Tibial nerve (tissue), 4 donors: Measurements from ENCODE around the gene SMAD6. TPM values are rescaled to one million over a fixed set of nuclear protein-coding genes. Genes with fewer than 3 reads are reported as not detected.
A peak's percentile ranks its signal among the peaks of the same experiment; 100 is the strongest.

Experiments used
- DNase-seq, 2 donors: peaks; one replicate each; pipeline ENCODE4 v3.0.0-alpha.2; 2019; ENCODE audit warnings: low spot score in 2 of 2
- H3K27ac ChIP-seq, 4 donors: fragments of 200-600 bp; sonication (generic) in 3 of 4; one replicate each; pipeline ENCODE4 v1.5.1; 2017 to 2019; ENCODE audit warnings: mild to moderate bottlenecking in 1 of 4
- H3K27me3 ChIP-seq, 2 donors: fragments of 200-600 bp; sonication (generic) in 1 of 2; one replicate each; pipeline versions ENCODE4 v1.5.1 to v1.6.0; 2017 to 2019
- H3K36me3 ChIP-seq, 3 donors: fragments of 200-600 bp; sonication (generic); one replicate each; pipeline ENCODE4 v1.5.1; 2018 to 2019
- H3K4me1 ChIP-seq, 4 donors: fragments of 200-600 bp; sonication (generic) in 3 of 4; one replicate each; pipeline ENCODE4 v1.5.1; 2017 to 2019
- H3K4me3 ChIP-seq, 4 donors: fragments of 200-600 bp; sonication (generic) in 3 of 4; one replicate each; pipeline ENCODE4 v1.5.1; 2017 to 2019; ENCODE audit warnings: mild to moderate bottlenecking in 1 of 4, moderate library complexity in 1 of 4
- H3K9me3 ChIP-seq, 4 donors: fragments of 200-600 bp; sonication (generic) in 3 of 4; one replicate each; pipeline ENCODE4 v1.5.1; 2017 to 2019
- EP300 ChIP-seq, 2 donors: sonication (generic); formaldehyde crosslinking; IDR thresholded peaks; one replicate each; pipeline ENCODE4 v1.6.1; 2017; ENCODE audit warnings: antibody characterized with exemption in 2 of 2, mild to moderate bottlenecking in 1 of 2
- POLR2A ChIP-seq, 2 donors: fragments of 450-650 bp; IDR thresholded peaks; one replicate each; pipeline ENCODE4 v1.6.1; 2017; ENCODE audit warnings: antibody characterized with exemption in 2 of 2, mild to moderate bottlenecking in 2 of 2, moderate library complexity in 2 of 2
- whole genome bisulfite sequencing, 2 donors: methylation state at CpG; one replicate each; pipeline ENCODE4 v1.1.5; 2018; 5-methylcytosine and 5-hydroxymethylcytosine counted together
- total RNA-seq, 4 donors: library from RNA; depleted of rRNA; stranded (reverse); fragments of >200 nt; gene quantifications; one replicate each; pipeline ENCODE4 v1.1.0, GENCODE V29; 2016
- TF ChIP-seq, protein P1 (sequence below), 5 experiments: fragments of 200-600 bp in 3 of 5; fragments of 450-650 bp in 2 of 5; sonication (generic) in 3 of 5; IDR thresholded peaks; one replicate each; pipeline ENCODE4 v1.5.1; 2016 to 2019; ENCODE audit warnings: antibody characterized with exemption in 5 of 5, mild to moderate bottlenecking in 3 of 5, moderate library complexity in 2 of 5

SMAD6 gene
- total RNA-seq, 4 donors from 2014 or later, result 41.9 to 57.2 (median 48.6) TPM

- peaks cover 0 to 13% (median 0%) of the 10 kb centered on the region in 3 donors for H3K36me3 ChIP-seq
- H3K4me3 ChIP-seq, result no peak overlapping the region
- no peak for TF ChIP-seq EP300 (IDR thresholded peaks at IDR 0.05)
- TF ChIP-seq POLR2A (IDR thresholded peaks at IDR 0.05), result no peak
- TF ChIP-seq, protein P1, sequence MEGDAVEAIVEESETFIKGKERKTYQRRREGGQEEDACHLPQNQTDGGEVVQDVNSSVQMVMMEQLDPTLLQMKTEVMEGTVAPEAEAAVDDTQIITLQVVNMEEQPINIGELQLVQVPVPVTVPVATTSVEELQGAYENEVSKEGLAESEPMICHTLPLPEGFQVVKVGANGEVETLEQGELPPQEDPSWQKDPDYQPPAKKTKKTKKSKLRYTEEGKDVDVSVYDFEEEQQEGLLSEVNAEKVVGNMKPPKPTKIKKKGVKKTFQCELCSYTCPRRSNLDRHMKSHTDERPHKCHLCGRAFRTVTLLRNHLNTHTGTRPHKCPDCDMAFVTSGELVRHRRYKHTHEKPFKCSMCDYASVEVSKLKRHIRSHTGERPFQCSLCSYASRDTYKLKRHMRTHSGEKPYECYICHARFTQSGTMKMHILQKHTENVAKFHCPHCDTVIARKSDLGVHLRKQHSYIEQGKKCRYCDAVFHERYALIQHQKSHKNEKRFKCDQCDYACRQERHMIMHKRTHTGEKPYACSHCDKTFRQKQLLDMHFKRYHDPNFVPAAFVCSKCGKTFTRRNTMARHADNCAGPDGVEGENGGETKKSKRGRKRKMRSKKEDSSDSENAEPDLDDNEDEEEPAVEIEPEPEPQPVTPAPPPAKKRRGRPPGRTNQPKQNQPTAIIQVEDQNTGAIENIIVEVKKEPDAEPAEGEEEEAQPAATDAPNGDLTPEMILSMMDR (IDR thresholded peaks at IDR 0.05), result no peak
- H3K27me3 ChIP-seq, result no peaks in the 10 kb centered on the region
- H3K4me1 ChIP-seq, result peaks cover 0 to 65% (median 5%) of the 10 kb centered on the region in 4 donors
- DNase-seq, result no peak
- peak overlapping the region in 1 of 4 donors; percentile 41 for H3K27ac ChIP-seq
- WGBS, 2 donors, result 65 to 68% methylated on average over 5 of the region's 5 CpGs
- no peaks in the 10 kb centered on the region for H3K9me3 ChIP-seq
Measured at GRCh38 chr15:66722757-66723540, 20.9 kb downstream of the SMAD6 start.

- Histone ChIP-seq H3K4me3 (no peak overlapping the region), H3K4me1 (peaks cover 0 to 63% (median 11%) of the 10 kb centered on the region in 4 donors), H3K27ac (peak overlapping the region in 2 of 4 donors; percentile 26 to 52), H3K27me3 (no peaks in the 10 kb centered on the region), H3K9me3 (no peaks in the 10 kb centered on the region), H3K36me3 (peaks cover 0 to 3% (median 0%) of the 10 kb centered on the region in 3 donors)
- DNase-seq, result no peak
- 97 to 100% methylated on average over 1 of the region's 1 CpG for WGBS, 2 donors
- TF ChIP-seq POLR2A (IDR thresholded peaks at IDR 0.05) (no peak), EP300 (IDR thresholded peaks at IDR 0.05) (no peak)
- TF ChIP-seq, protein P1 (IDR thresholded peaks at IDR 0.05), result no peak
Measured at GRCh38 chr15:66723826-66724731, 22.0 kb downstream of the SMAD6 start.

DNA sequence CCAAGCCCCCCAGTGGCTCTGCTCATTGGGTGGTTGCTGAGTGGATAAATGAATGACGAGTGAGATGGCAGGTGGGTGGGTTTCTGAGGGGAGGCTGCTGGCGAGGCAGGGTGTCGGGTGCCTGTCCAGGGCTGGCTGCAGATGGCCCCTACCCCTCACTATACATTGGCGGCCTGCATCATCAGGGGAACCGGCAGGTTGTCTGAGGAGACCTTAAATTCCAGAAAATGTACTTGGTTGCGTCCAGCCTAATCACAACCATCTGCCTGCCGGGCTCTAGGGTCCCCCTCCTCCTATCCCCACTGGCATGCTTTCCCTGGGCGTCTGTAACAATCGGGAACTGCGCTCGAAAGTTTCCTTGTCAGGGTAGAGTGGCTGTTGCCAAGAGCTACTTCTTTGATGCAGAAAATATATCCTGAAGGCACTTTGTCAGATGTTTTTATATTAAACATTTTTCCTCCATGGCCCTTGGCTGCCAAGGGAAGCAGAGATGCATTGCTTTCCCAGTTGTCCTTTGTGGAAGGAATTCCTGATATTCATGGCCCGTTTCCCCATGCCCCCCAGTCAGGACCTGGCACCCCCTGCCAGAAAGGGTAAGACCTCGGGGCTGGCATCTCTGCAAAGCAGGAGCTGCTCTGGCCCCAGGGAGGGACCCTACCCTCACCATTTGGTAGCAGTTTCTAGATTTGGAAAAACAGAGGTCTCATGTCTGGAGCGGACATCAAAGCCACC lies 22.9 kb downstream of the SMAD6 start:
- Histone ChIP-seq H3K4me3 (no peak overlapping the region), H3K27me3 (no peaks in the 10 kb centered on the region), H3K4me1 (peaks cover 0 to 63% (median 13%) of the 10 kb centered on the region in 4 donors), H3K9me3 (no peaks in the 10 kb centered on the region), H3K27ac (peak overlapping the region in 3 of 4 donors; percentile 2 to 52 (median 26)), H3K36me3 (no peaks in the 10 kb centered on the region)
- TF ChIP-seq POLR2A (IDR thresholded peaks at IDR 0.05) (no peak), EP300 (IDR thresholded peaks at IDR 0.05) (no peak)
- TF ChIP-seq, protein P1 (IDR thresholded peaks at IDR 0.05), result no peak
- DNase-seq, result no peak
- 48 to 50% methylated on average over 14 of the region's 14 CpGs for WGBS, 2 donors

DNA sequence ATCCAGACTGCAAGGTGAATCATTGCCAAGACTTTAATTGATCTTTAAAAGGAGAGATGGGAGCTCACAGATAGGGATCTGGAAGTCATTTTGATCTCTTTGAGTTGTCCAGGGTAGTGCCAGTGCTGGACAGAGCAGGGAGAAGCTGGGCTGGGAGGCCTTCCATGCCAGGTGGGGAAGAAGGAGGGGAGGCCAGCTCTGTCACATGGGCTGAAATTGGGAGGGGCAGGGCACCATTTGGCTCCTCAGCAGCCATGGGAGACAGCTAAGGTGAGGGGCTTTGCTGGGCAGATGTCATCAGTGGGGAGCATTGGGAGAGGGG lies 23.4 kb downstream of the SMAD6 start:
- Histone ChIP-seq H3K27ac (peak overlapping the region in 3 of 4 donors; percentile 2 to 52 (median 26)), H3K4me1 (peaks cover 0 to 63% (median 14%) of the 10 kb centered on the region in 4 donors), H3K9me3 (no peaks in the 10 kb centered on the region), H3K27me3 (no peaks in the 10 kb centered on the region), H3K36me3 (no peaks in the 10 kb centered on the region), H3K4me3 (no peak overlapping the region)
- DNase-seq, result no peak
- TF ChIP-seq, protein P1 (IDR thresholded peaks at IDR 0.05), result no peak
- TF ChIP-seq EP300 (IDR thresholded peaks at IDR 0.05) (no peak), POLR2A (IDR thresholded peaks at IDR 0.05) (no peak)
